HG03469 (cell line): ENCODE results near the gene RAB1B.

Experiments
- ATAC-seq: cut with Tn5 transposase; IDR thresholded peaks from one replicate; pipeline ENCODE4 v1.9.1; 2021; ENCODE audit warnings: mild to moderate bottlenecking, moderate library complexity, moderate number of reproducible peaks; ENCODE audit not compliant: unreplicated experiment

Gene RAB1B

DNA sequence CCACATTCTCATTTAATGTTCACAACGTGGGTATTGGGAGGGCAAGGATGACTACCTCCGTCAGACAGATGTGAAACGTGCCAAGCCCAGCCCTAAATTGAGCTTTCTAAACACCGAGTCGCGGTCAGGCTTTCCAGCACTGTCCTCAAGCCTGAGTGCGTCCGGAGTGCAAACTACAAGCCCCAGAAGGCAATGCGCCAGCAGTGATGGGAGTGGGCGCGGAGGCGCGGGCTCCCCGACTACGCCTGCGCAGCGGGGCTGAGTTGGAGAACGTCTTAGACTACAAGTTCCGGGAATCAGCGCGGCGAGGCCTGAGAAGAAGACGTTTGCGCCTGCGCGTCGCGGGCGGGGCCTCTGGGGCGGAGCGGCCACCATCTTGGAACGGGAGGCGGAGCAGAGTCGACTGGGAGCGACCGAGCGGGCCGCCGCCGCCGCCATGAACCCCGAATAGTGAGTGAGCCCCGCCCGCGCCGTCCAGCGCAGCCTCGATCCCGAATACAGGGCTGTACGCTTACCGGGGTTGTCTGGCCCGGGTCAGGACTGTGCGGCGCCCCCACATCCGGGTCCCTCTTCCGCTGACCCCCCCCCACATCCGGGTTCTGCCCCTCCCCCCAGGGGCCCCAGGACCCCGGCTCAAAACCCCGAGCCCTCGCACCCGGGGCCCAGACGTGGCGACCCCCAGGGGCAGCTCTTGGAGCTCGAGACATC lies at the start of gene RAB1B:
RAB1B (plus strand) TSS at position 396 of the 708 bp plus-strand sequence; CDS start at position 437, 41 bp downstream.
- peak; percentile 66 for ATAC-seq

GRCh38 chr11:66218846-66219620 lies 49.4 kb upstream of the RAB1B start:
- ATAC-seq, result no peak

GRCh38 chr11:66219846-66220565 lies 48.4 kb upstream of the RAB1B start:
- ATAC-seq, result no peak

DNA sequence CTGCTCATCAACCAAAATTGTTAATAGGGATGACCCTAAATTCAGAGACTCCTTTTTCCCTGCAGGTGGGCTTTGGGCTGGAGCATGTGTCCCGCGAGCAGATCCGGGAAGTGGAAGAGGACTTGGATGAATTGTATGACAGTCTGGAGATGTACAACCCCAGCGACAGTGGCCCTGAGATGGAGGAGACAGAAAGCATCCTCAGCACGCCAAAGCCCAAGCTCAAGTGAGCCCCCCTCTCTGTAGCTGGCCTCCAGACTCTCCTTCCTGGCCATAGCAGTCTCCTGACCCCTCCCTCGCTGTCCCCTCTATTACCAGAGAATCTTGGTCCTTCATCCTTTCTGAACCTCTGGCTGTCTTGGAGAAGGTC lies 47.9 kb upstream of the RAB1B start:
- ATAC-seq, result no peak

DNA sequence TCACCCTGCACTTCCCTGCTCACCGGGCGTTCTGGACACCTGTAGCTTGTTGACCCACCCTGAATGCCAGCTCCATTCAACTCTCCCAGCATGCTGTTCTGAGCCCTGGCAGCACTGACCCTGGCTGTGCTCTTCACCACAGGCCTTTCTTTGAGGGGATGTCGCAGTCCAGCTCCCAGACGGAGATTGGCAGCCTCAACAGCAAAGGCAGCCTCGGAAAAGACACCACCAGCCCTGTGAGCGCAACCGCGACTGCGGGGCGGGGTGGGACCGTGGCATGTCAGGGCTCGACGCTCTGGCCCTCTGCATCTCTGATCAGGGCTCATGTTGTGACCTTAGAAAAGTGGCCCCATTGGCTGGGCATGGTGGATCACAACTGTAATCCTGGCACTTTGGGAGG lies 47.4 kb upstream of the RAB1B start:
- no peak for ATAC-seq

- no peak for ATAC-seq
Observed at GRCh38 chr11:66221726-66222236, 46.7 kb upstream of the RAB1B start.

GRCh38 chr11:66222358-66223149 lies 45.9 kb upstream of the RAB1B start:
- peak; percentile 74 for ATAC-seq

DNA sequence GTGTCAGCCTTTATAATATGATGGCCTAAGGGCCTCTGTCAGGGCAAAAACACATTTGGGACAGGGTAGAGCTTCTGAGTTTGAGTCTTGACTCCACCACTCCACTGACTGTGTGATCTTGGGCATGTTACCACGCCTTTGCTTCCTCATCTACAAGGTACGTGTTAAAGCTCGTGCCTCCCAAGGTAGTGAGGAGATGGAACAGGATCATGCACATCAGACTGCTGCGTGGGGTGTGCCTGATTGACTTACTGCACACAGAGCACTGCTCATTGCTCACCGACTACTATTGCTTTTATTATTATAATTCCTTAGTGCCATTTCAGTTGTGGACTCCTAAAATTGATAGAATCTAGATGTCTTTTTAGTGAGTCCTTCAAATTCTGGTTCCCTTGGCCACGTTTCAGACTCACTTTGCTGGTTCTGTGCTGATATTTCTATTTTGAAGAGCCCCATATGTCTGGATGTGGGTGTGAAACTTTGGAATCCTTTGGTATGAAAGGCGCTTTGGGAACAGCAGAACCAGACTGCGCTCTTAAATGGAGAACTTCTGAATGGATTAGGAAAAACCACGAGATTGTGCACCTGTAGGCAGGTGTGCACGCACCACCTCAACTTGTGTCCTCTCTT lies 44.1 kb upstream of the RAB1B start:
- no peak for ATAC-seq

- ATAC-seq, result no peak
Observed at GRCh38 chr11:66225066-66225465, 43.4 kb upstream of the RAB1B start.

DNA sequence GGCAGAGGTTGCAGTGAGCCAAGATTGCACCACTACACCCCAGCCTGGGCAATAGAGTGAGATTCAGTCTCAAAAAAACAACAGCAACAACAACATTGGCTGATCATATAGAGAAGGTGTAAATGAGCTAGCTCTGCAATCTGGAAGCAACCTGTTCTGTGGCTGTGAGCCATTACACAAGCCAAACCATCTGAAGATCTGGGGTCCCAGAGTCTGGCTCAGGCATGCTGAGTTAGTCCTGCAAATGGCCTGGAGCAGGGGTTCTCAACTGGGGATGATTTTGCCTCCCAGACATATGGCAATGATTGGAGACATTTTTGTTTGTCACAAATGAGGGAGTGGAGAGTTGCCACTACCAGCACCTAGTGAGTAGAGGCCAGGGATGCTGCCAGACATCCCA lies 42.3 kb upstream of the RAB1B start:
- ATAC-seq, result no peak

- ATAC-seq, result no peak
Observed at GRCh38 chr11:66227700-66228099, 40.7 kb upstream of the RAB1B start.

- no peak for ATAC-seq
Observed at GRCh38 chr11:66228521-66228920, 39.9 kb upstream of the RAB1B start.

- no peak for ATAC-seq
Observed at GRCh38 chr11:66230156-66230555, 38.3 kb upstream of the RAB1B start.

GRCh38 chr11:66230978-66231377 lies 37.5 kb upstream of the RAB1B start:
- no peak for ATAC-seq

DNA sequence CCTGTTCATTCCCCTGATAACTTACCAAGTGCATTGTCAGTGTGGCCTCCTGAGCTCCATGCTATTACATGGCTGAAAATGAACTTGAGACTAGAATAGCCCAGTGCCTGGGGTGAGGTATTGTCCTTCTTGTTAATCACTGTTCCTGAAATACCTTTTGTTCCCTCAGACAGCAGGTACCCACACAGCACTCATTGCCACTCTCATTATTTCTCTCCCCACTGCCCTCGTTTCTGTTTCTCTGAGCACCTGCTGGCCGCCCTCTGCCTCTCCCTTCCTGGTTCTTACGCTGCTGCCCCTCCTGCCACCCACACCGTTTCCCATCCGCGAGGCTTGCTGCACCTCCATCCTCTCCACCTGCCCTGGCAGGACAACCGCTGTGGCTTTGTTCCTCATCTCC lies 36.9 kb upstream of the RAB1B start:
- no peak for ATAC-seq

DNA sequence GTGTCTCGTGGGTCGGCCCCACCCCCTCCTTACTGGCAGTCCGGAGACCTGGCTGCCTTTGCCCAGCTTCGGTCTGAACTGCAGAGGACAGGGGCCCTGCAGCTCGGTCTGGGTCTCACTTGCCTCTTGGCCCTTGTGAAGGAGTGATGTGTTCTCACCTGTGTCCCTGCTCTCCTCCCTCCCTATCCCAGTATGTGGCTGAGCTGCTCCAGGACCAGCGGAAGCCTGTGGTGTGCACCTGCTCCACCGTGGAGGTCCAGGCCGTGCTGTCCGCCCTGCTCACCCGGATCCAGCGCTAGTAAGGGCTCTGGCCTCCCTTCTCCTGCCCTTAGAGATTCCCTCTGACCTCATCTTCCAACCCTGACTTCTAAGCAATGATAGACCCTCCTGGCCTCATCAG lies 35.7 kb upstream of the RAB1B start:
- ATAC-seq, result no peak

- no peak for ATAC-seq
Observed at GRCh38 chr11:66233301-66233700, 35.1 kb upstream of the RAB1B start.

GRCh38 chr11:66235141-66235540 lies 33.3 kb upstream of the RAB1B start:
- no peak for ATAC-seq

DNA sequence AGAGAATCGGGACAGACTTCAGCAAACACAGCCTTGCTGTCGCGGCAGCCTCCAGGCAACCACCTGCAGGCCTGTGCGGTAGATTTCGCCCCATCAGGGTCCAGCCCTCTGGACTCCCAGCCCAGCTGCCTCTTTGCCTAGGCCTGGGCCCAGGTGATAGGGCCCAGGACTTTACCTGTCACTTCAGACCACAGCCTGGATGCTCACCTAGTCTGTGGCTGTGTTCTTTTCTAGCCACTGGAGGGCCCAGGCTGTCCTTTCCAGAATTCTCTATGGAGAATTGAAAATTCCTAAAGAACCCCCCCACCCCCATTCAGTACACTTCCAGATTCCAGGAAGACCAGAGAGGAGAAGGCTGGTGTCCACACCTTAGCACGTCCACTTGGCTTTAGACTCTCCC lies 30.6 kb upstream of the RAB1B start:
- no peak for ATAC-seq

DNA sequence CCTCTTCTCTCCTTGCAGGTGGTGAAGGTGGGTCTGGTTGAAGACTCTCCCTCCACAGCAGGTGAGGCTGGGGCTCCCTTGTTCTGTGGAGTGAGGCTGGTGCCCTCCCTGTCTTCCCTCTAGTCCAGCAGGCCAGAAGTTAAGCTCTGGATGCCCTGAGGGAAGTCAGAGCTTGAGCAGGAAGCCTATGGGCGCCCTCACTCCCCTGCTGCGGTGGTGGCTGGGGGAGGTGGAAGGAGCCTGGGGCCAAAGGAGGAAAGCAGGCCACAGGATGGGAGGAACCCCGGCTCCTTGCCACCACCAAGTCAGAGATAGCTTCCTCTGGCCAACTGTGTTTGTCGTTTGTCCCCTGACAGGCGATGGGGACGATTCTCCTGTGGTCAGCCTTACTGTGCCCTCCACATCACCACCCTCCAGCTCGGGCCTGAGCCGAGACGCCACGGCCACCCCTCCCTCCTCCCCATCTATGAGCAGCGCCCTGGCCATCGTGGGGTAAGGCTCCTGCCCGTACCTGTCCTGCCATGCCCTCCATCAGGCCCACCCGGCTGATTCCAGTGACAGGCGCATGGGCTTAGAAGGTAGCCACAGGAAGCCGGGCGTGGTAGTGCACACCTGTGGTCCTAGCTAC lies 29.5 kb upstream of the RAB1B start:
- no peak for ATAC-seq
